PC-9 (cell line): Measurements from ENCODE around the gene PRDM16. TPM values are rescaled to one million over a fixed set of nuclear protein-coding genes. Genes with fewer than 3 reads are reported as not detected.

Experiments used
- BruUV-seq: library from RNA; stranded (reverse); fragments of 400-500 nt; replicated peaks from 2 replicates; lab custom pipeline; 2021; lab: Mats Ljungman, UMichigan
- CTCF ChIA-PET: fragments of 300-600 bp; sonication (Branson Sonifier 250); formaldehyde crosslinking; loops from one replicate; lab custom pipeline; 2022; ENCODE audit warnings: antibody characterized with exemption; lab: Charles Lee
- POLR2A ChIA-PET: fragments of 300-600 bp; sonication (Branson Sonifier 250); formaldehyde crosslinking; loops from one replicate; lab custom pipeline; 2022; ENCODE audit warnings: antibody characterized with exemption; ENCODE audit not compliant: unreplicated experiment; lab: Charles Lee
- DNase-seq, 2 experiments: peaks; one replicate each; pipeline versions ENCODE4 v3.0.0 to v3.0.0-alpha.2; 2015 to 2022; ENCODE audit warnings: mixed read lengths in 1 of 2
- H2AFZ ChIP-seq: fragments of 200-600 bp; sonication (generic); 2 replicates; pipeline ENCODE4 v1.8.1; 2017; ENCODE audit warnings: antibody characterized with exemption
- H3F3A ChIP-seq: fragments of 200-600 bp; sonication (generic); 2 replicates; pipeline ENCODE4 v1.8.1; 2017; ENCODE audit warnings: antibody characterized with exemption, mild to moderate bottlenecking, low read depth; ENCODE audit not compliant: insufficient read depth
- H3K27ac ChIP-seq: fragments of 200-600 bp; sonication (generic); 2 replicates; pipeline ENCODE4 v1.6.1; 2016; ENCODE audit warnings: mixed run types
- H3K27me3 ChIP-seq: fragments of 200-600 bp; sonication (generic); 2 replicates; pipeline ENCODE4 v1.6.1; 2016; ENCODE audit warnings: low read depth, mixed run types; ENCODE audit not compliant: insufficient read depth
- H3K36me3 ChIP-seq: fragments of 200-600 bp; sonication (generic); 2 replicates; pipeline ENCODE4 v1.6.1; 2016; ENCODE audit warnings: low read depth, mixed run types
- H3K4me1 ChIP-seq: fragments of 200-600 bp; sonication (generic); replicated peaks from 2 replicates; pipeline ENCODE4 v1.6.1; 2016; ENCODE audit warnings: mixed run types; ENCODE audit not compliant: insufficient read depth
- H3K4me2 ChIP-seq: fragments of 200-600 bp; sonication (generic); 2 replicates; pipeline ENCODE4 v1.6.1; 2017; ENCODE audit warnings: mixed run types
- H3K4me3 ChIP-seq: fragments of 200-600 bp; sonication (generic); 2 replicates; pipeline ENCODE4 v1.6.1; 2016; ENCODE audit warnings: mixed run types
- H3K79me2 ChIP-seq: fragments of 200-600 bp; sonication (generic); 2 replicates; pipeline ENCODE4 v1.6.1; 2017; ENCODE audit warnings: low read depth, mixed run types
- H3K9me2 ChIP-seq: fragments of 200-600 bp; sonication (generic); 2 replicates; pipeline ENCODE4 v1.8.1; 2017; ENCODE audit warnings: mild to moderate bottlenecking; ENCODE audit not compliant: insufficient read depth
- H3K9me3 ChIP-seq: fragments of 200-600 bp; sonication (generic); 2 replicates; pipeline ENCODE4 v1.8.1; 2016; ENCODE audit warnings: low read depth; ENCODE audit not compliant: insufficient read depth
- H4K20me1 ChIP-seq: fragments of 200-600 bp; sonication (generic); 2 replicates; pipeline ENCODE4 v1.8.1; 2017; ENCODE audit not compliant: insufficient read depth
- CTCF ChIP-seq: fragments of 200-600 bp; sonication (generic); conservative IDR thresholded peaks from 2 replicates; pipeline ENCODE4 v1.6.1; 2017; ENCODE audit warnings: mixed run types, antibody characterized with exemption, mild to moderate bottlenecking, moderate library complexity
- EZH2 ChIP-seq: fragments of 200-600 bp; sonication (generic); IDR thresholded peaks from 2 replicates; pipeline ENCODE4 v1.8.0; 2017; ENCODE audit warnings: antibody characterized with exemption, low read depth
- intact Hi-C: fragments of 100-400 bp; cut with micrococcal nuclease; formaldehyde crosslinking; loops from one replicate; pipeline ENCODE4 v1.10.0; 2022; ENCODE audit not compliant: unreplicated experiment
- total RNA-seq: library from RNA; stranded (reverse); gene quantifications from 2 replicates; pipeline ENCODE4 v1.2.3, GENCODE V29; 2021

Gene PRDM16
- total RNA-seq, 1 experiment from 2014 or later = not detected

GRCh38 chr1:3208819-3209200, 139.8 kb downstream of the PRDM16 start:
- no peaks in the 10 kb centered on the region for H3K79me2 ChIP-seq
- POLR2A ChIA-PET = no interaction called here
- TF ChIP-seq EZH2 (no peak), CTCF (no peak)
- no peak overlapping the region for H2AFZ ChIP-seq
- H3K9me2 ChIP-seq = no peaks in the 10 kb centered on the region
- no peaks in the 10 kb centered on the region for H3K36me3 ChIP-seq
- DNase-seq = no peak
- no peak overlapping the region for H3K4me2 ChIP-seq
- CTCF ChIA-PET = no interaction called here
- BruUV-seq = no TSS peak
- H3F3A ChIP-seq = no peaks in the 10 kb centered on the region
- H3K27me3 ChIP-seq = peaks cover 100% of the 10 kb centered on the region
- H3K4me3 ChIP-seq = no peak overlapping the region
- no peaks in the 10 kb centered on the region for H3K4me1 ChIP-seq
- H3K9me3 ChIP-seq = no peaks in the 10 kb centered on the region
- no peaks in the 10 kb centered on the region; the same call in 1 of the 2 replicates for H4K20me1 ChIP-seq
- H3K27ac ChIP-seq = no peak overlapping the region
- intact Hi-C loops = no loop called here

- CTCF ChIA-PET = no interaction called here
- Histone ChIP-seq H2AFZ (no peak overlapping the region), H3K27ac (no peak overlapping the region), H3F3A (no peaks in the 10 kb centered on the region), H3K36me3 (no peaks in the 10 kb centered on the region), H3K4me2 (no peak overlapping the region), H3K9me2 (no peaks in the 10 kb centered on the region), H3K4me3 (no peak overlapping the region), H3K4me1 (no peaks in the 10 kb centered on the region), H3K79me2 (no peaks in the 10 kb centered on the region), H3K27me3 (peaks cover 100% of the 10 kb centered on the region), H4K20me1 (no peaks in the 10 kb centered on the region; the same call in 1 of the 2 replicates), H3K9me3 (no peaks in the 10 kb centered on the region)
- POLR2A ChIA-PET = no interaction called here
- TF ChIP-seq CTCF (no peak), EZH2 (no peak)
- intact Hi-C loops = no loop called here
- no peak for DNase-seq
- no TSS peak for BruUV-seq
Measured at GRCh38 chr1:3209201-3209600, 140.2 kb downstream of the PRDM16 start.

GRCh38 chr1:3211582-3212375, 142.8 kb downstream of the PRDM16 start:
- ChIA-PET CTCF (no interaction called here), POLR2A (no interaction called here)
- no peak overlapping the region for H3K4me3 ChIP-seq
- no peak overlapping the region for H3K27ac ChIP-seq
- DNase-seq = no peak
- H4K20me1 ChIP-seq = 0 out of 2 replicates have a peak, but pooled peaks cover 4% of the 10 kb centered on the region
- no peaks in the 10 kb centered on the region for H3K79me2 ChIP-seq
- intact Hi-C loops = no loop called here
- BruUV-seq = no TSS peak
- H3K9me3 ChIP-seq = no peaks in the 10 kb centered on the region
- no peaks in the 10 kb centered on the region for H3K4me1 ChIP-seq
- TF ChIP-seq CTCF (no peak), EZH2 (no peak)
- no peak overlapping the region for H3K4me2 ChIP-seq
- no peaks in the 10 kb centered on the region for H3K9me2 ChIP-seq
- H3K36me3 ChIP-seq = no peaks in the 10 kb centered on the region
- H2AFZ ChIP-seq = no peak overlapping the region
- no peaks in the 10 kb centered on the region for H3F3A ChIP-seq
- peaks cover 100% of the 10 kb centered on the region for H3K27me3 ChIP-seq
